ENCODE measurements around the gene RPL37. TPM values are rescaled to one million over a fixed set of nuclear protein-coding genes. Genes with fewer than 3 reads are reported as not detected.

RPL37 gene
- total RNA-seq, 1 experiment from 2014 or later: 1,279 TPM

- Histone ChIP-seq H3K79me2 (ENCODE audit: insufficient read depth, low read length) (peaks cover 44% of the 10 kb centered on the region), H2AFZ (ENCODE audit: low read depth, low read length, poor library complexity, severe bottlenecking) (peak within 1 kb of the TSS; percentile 98), H3K4me3 (replicated peaks in 1 of 2; ENCODE audit: low read depth in 1 of 2, low read length in 2 of 2) (peak within 1 kb of the TSS; percentile 82 to 87), H3K27ac (ENCODE audit: low read depth, low read length) (peak within 1 kb of the TSS; percentile 90), H3K4me1 (ENCODE audit: control insufficient read depth in 1 of 2, insufficient read depth in 2 of 2, low read length in 2 of 2) (peaks cover 15 to 18% of the 10 kb centered on the region in 2 experiments), H3K27me3 (ENCODE audit: insufficient read depth, low read length) (no peaks in the 10 kb centered on the region), H3K9me2 (ENCODE audit: insufficient read depth) (no peaks in the 10 kb centered on the region), H3K4me2 (ENCODE audit: low read length) (peak within 1 kb of the TSS; percentile 98), H4K20me1 (ENCODE audit: insufficient read depth) (peaks cover 7% of the 10 kb centered on the region; the same call in 1 of the 2 replicates), H3K9ac (ENCODE audit: low read length) (peak within 1 kb of the TSS; percentile 81), H3K36me3 (ENCODE audit: control insufficient read depth in 1 of 2, insufficient read depth in 2 of 2, low read length in 2 of 2) (no peaks in the 10 kb centered on the region; a peak in 1 of 4 replicates), H3K9me3 (ENCODE audit: control insufficient read depth in 1 of 2, insufficient read depth in 1 of 2, low read depth in 1 of 2, low read length in 2 of 2) (no peaks in the 10 kb centered on the region)
- DNase-seq (ENCODE audit: low read depth, low spot score) (peak; percentile 61), ATAC-seq (peak; percentile 95)
- RAD21 ChIA-PET (ENCODE audit: low non-redundant PET in 1 of 2, low total read pairs in 2 of 2, uncharacterized antibody in 2 of 2, unreplicated experiment in 2 of 2): interaction anchor here in 1 of 2 experiments (0.6 kb wide), 3 partner anchors 10 to 208 kb away, joined by 3 to 5 read pairs (median 5); no protein-coding TSS in a partner anchor
- BruUV-seq (replicated peaks): TSS peak; percentile 81
- CTCF ChIA-PET: interaction anchor here (0.6 to 1.1 kb wide), 5 partner anchors 9 to 1159 kb away, joined by 3 to 5 read pairs (median 4); no protein-coding TSS in a partner anchor
- POLR2A ChIA-PET: interaction anchor here (0.6 kb wide), 2 partner anchors 37 to 266 kb away, joined by 3 to 4 read pairs; partner anchors contain the start of gene RPL37
- peak; percentile 42 for TF ChIP-seq EGR1 (IDR thresholded peaks at IDR 0.05; ENCODE audit: low read depth)
- no peak for TF ChIP-seq EZH2phosphoT487 (IDR thresholded peaks at IDR 0.05; ENCODE audit: borderline replicate concordance)
- 0 out of 2 replicates have a peak, but pooled peaks have one; percentile 32 for TF ChIP-seq ZFX (IDR thresholded peaks at IDR 0.05)
- peak; percentile 84 for TF ChIP-seq POLR2AphosphoS5 (IDR thresholded peaks at IDR 0.05; ENCODE audit: low read depth, low read length)
- peak in 2 of 3 experiments; percentile 16 to 62; a peak in 3 of 6 replicates for TF ChIP-seq CTCF (IDR thresholded peaks at IDR 0.05 in 2 of 3, conservative IDR thresholded peaks at IDR 0.05 in 1 of 3; ENCODE audit: borderline replicate concordance in 1 of 3, insufficient read depth in 1 of 3, low read depth in 2 of 3, low read length in 2 of 3)
- TF ChIP-seq SRF (IDR thresholded peaks at IDR 0.05; ENCODE audit: low read depth): no peak; the same call in 1 of the 2 replicates
- peak; percentile 90 for TF ChIP-seq YY1 (IDR thresholded peaks at IDR 0.05; ENCODE audit: extremely low read depth, insufficient replicate concordance, low read depth, low read length)
- TF ChIP-seq RAD21 (IDR thresholded peaks at IDR 0.05; ENCODE audit: low read depth): no peak
- no peak for TF ChIP-seq SP1 (IDR thresholded peaks at IDR 0.05; ENCODE audit: low read depth)
- peak; percentile 65; the same call in 1 of the 2 replicates for TF ChIP-seq MAX (IDR thresholded peaks at IDR 0.05)
- TF ChIP-seq POLR2A (IDR thresholded peaks at IDR 0.05; ENCODE audit: borderline replicate concordance, extremely low read depth, insufficient read depth, insufficient read length): no peak
- 0 out of 2 replicates have a peak, but pooled peaks have one; percentile 13 for TF ChIP-seq CBX3 (IDR thresholded peaks at IDR 0.05; ENCODE audit: low read depth)
- intact Hi-C loops (cut with micrococcal nuclease): loop anchor here (1.0 kb wide), 1 partner anchor 43 kb away; the partner anchor contains the start of gene TTC33
Observed at GRCh38 chr5:40798012-40798800, 36.8 kb downstream of the RPL37 start, which contains the start of gene PRKAA1. TSS of gene PRKAA1 (minus strand) at chr5:40798374. CDS start at chr5:40798189, 185 bp downstream.
